ENCODE data around the gene DCBLD1.
"Not testable (repeated sequence)": the region's sequence is repeated elsewhere in the genome, so short reads cannot be mapped to it uniquely, and the experiment has no call there.

Gene DCBLD1

GRCh38 chr6:117482240-117483003 is at the start of gene DCBLD1:
DCBLD1 (plus strand) TSS chr6:117482674; CDS start chr6:117482782, 108 bp downstream.
- TF ChIP-seq ZFX (IDR thresholded peaks at IDR 0.05) (no peak), CTCF (conservative IDR thresholded peaks at IDR 0.05) (no peak)
- H3K27ac ChIP-seq, result peak within 1 kb of the TSS; percentile 89

- no peak overlapping the region for H3K27ac ChIP-seq
- TF ChIP-seq ZFX (IDR thresholded peaks at IDR 0.05), result no peak
Measured at GRCh38 chr6:117440706-117441525, 41.6 kb upstream of the DCBLD1 start.

GRCh38 chr6:117441824-117442264 is 40.6 kb upstream of the DCBLD1 start:
- TF ChIP-seq ZFX (IDR thresholded peaks at IDR 0.05), result no peak
- no peak for TF ChIP-seq CTCF (conservative IDR thresholded peaks at IDR 0.05)
- no peak overlapping the region for H3K27ac ChIP-seq

- not testable (repeated sequence) for H3K27ac ChIP-seq
Measured at GRCh38 chr6:117442313-117442712, 40.2 kb upstream of the DCBLD1 start.

GRCh38 chr6:117444600-117444999 is 37.9 kb upstream of the DCBLD1 start:
- TF ChIP-seq ZFX (IDR thresholded peaks at IDR 0.05) (no peak), CTCF (conservative IDR thresholded peaks at IDR 0.05) (no peak)
- H3K27ac ChIP-seq, result no peak overlapping the region

GRCh38 chr6:117446861-117447260 is 35.6 kb upstream of the DCBLD1 start:
- TF ChIP-seq ZFX (IDR thresholded peaks at IDR 0.05) (no peak), CTCF (conservative IDR thresholded peaks at IDR 0.05) (no peak)
- H3K27ac ChIP-seq, result no peak overlapping the region

- no peak for TF ChIP-seq ZFX (IDR thresholded peaks at IDR 0.05)
- TF ChIP-seq CTCF (conservative IDR thresholded peaks at IDR 0.05), result no peak
- H3K27ac ChIP-seq, result no peak overlapping the region
Measured at GRCh38 chr6:117448011-117448410, 34.5 kb upstream of the DCBLD1 start.

- no peak overlapping the region for H3K27ac ChIP-seq
Measured at GRCh38 chr6:117448732-117449485, 33.6 kb upstream of the DCBLD1 start.

More at GRCh38 chr6:117448732-117449485, 33.6 kb upstream of the DCBLD1 start:
- TF ChIP-seq CTCF (conservative IDR thresholded peaks at IDR 0.05) (no peak), ZFX (IDR thresholded peaks at IDR 0.05) (no peak)

All from C4-2B (cell line).